SK-N-SH (cell line): Measurements from ENCODE around the gene SV2B. TPM values are rescaled to one million over a fixed set of nuclear protein-coding genes. Genes with fewer than 3 reads are reported as not detected.

Experiments used
- CTCF ChIA-PET: fragments of 300-600, 350-600 bp; formaldehyde crosslinking; extraction: SDS; loops from one replicate; lab custom pipeline; 2021; lab: Yijun Ruan, JAX
- POLR2A ChIA-PET: fragments of 350-600 bp; sonication (Branson Sonifier 250); formaldehyde crosslinking; extraction: SDS; loops from one replicate; lab custom pipeline; 2020; ENCODE audit warnings: antibody characterized with exemption, inconsistent platforms; lab: Yijun Ruan, JAX
- DNase-seq: peaks from one replicate; pipeline ENCODE4 v3.0.0; 2012
- H2AFZ ChIP-seq: fragments of 200-600 bp; sonication (generic); 2 replicates; pipeline ENCODE4 v1.8.1; 2016; ENCODE audit warnings: antibody characterized with exemption, mild to moderate bottlenecking, low read depth
- H3F3A ChIP-seq: fragments of 200-600 bp; sonication (generic); replicated peaks from 2 replicates; pipeline ENCODE3; 2016; ENCODE audit warnings: antibody characterized with exemption, mild to moderate bottlenecking; ENCODE audit not compliant: insufficient read depth
- H3K27ac ChIP-seq, 2 experiments: fragments of 200-500 bp in 1 of 2; fragments of 200-600 bp in 1 of 2; sonication (Bioruptor generic) in 1 of 2; sonication (generic), shearing (Covaris generic) in 1 of 2; 2 replicates each; pipeline versions ENCODE4 v1.5.1 to v1.6.1; 2014 to 2016; ENCODE audit warnings: low read depth in 2 of 2, inconsistent platforms in 1 of 2, low read length in 1 of 2, mild to moderate bottlenecking in 1 of 2, mixed read lengths in 1 of 2
- H3K27me3 ChIP-seq: fragments of 200-600 bp; sonication (generic), shearing (Covaris generic); 2 replicates; pipeline ENCODE4 v1.6.1; 2016; ENCODE audit warnings: mixed run types; ENCODE audit not compliant: insufficient read depth
- H3K36me3 ChIP-seq, 2 experiments: fragments of 200-500 bp in 1 of 2; fragments of 200-600 bp in 1 of 2; sonication (Bioruptor generic) in 1 of 2; sonication (generic) in 1 of 2; replicated peaks in 1 of 2; 2 replicates each; pipeline versions ENCODE3 to v1.5.1; 2014 to 2016; ENCODE audit warnings: low read length in 1 of 2, mild to moderate bottlenecking in 1 of 2; ENCODE audit not compliant: insufficient read depth in 2 of 2, control insufficient read depth in 1 of 2
- H3K4me1 ChIP-seq, 2 experiments: fragments of 200-500 bp in 1 of 2; fragments of 200-600 bp in 1 of 2; sonication (Bioruptor generic) in 1 of 2; sonication (generic), shearing (Covaris generic) in 1 of 2; 2 replicates each; pipeline versions ENCODE4 v1.5.1 to v1.6.1; 2014 to 2016; ENCODE audit warnings: low read depth in 1 of 2, low read length in 1 of 2, mixed run types in 1 of 2; ENCODE audit not compliant: insufficient read depth in 2 of 2, control insufficient read depth in 1 of 2
- H3K4me2 ChIP-seq: fragments of 200-600 bp; sonication (generic), shearing (Covaris generic); 2 replicates; pipeline ENCODE4 v1.6.1; 2017; ENCODE audit warnings: mixed run types
- H3K4me3 ChIP-seq, 2 experiments: fragments of 200-500 bp in 1 of 2; fragments of 200-600 bp in 1 of 2; sonication (Bioruptor generic) in 1 of 2; sonication (generic), shearing (Covaris generic) in 1 of 2; 2 replicates each; pipeline versions ENCODE4 v1.5.1 to v1.8.1; 2014 to 2016; ENCODE audit warnings: low read depth in 2 of 2, inconsistent platforms in 1 of 2, low read length in 1 of 2, mild to moderate bottlenecking in 1 of 2, mixed read lengths in 1 of 2, moderate library complexity in 1 of 2
- H3K79me2 ChIP-seq: fragments of 200-600 bp; sonication (generic); 2 replicates; pipeline ENCODE4 v1.8.1; 2017; ENCODE audit warnings: mild to moderate bottlenecking; ENCODE audit not compliant: insufficient read depth
- H3K9ac ChIP-seq: fragments of 200-600 bp; sonication (generic); 2 replicates; pipeline ENCODE4 v1.6.1; 2017; ENCODE audit warnings: mixed run types
- H3K9me2 ChIP-seq: fragments of 200-600 bp; sonication (generic); 2 replicates; pipeline ENCODE4 v1.6.1; 2017; ENCODE audit warnings: mixed run types
- H3K9me3 ChIP-seq: fragments of 200-600 bp; sonication (generic); 2 replicates; pipeline ENCODE4 v1.6.1; 2017; ENCODE audit warnings: mixed run types, mild to moderate bottlenecking, moderate library complexity
- H4K20me1 ChIP-seq: fragments of 200-600 bp; sonication (generic); 2 replicates; pipeline ENCODE4 v1.6.1; 2017; ENCODE audit warnings: mild to moderate bottlenecking, mixed run types; ENCODE audit not compliant: insufficient read depth
- ELF1 ChIP-seq: IDR thresholded peaks from 2 replicates; pipeline ENCODE4 v1.4.0; 2012
- EP300 ChIP-seq, 2 experiments: IDR thresholded peaks; 2 replicates each; pipeline versions ENCODE4 v1.4.0 to v1.6.1; 2012; ENCODE audit warnings: borderline replicate concordance in 1 of 2, low read depth in 1 of 2, low read length in 1 of 2
- FOSL2 ChIP-seq: IDR thresholded peaks from 2 replicates; pipeline ENCODE4 v1.4.0; 2012; ENCODE audit warnings: low read depth, mild to moderate bottlenecking, moderate library complexity, borderline replicate concordance
- FOXM1 ChIP-seq: IDR thresholded peaks from 2 replicates; pipeline ENCODE4 v1.4.0; 2012; ENCODE audit warnings: low read depth, mild to moderate bottlenecking
- GABPA ChIP-seq: IDR thresholded peaks from 2 replicates; pipeline ENCODE4 v1.4.0; 2012; ENCODE audit warnings: low read depth, mild to moderate bottlenecking
- MXI1 ChIP-seq: IDR thresholded peaks from 2 replicates; pipeline ENCODE4 v1.6.1; 2012; ENCODE audit warnings: mild to moderate bottlenecking, low read depth, low read length, improper control_type of control experiment
- NFIC ChIP-seq: IDR thresholded peaks from 2 replicates; pipeline ENCODE4 v1.4.0; 2012; ENCODE audit warnings: borderline replicate concordance
- NRF1 ChIP-seq: IDR thresholded peaks from 2 replicates; pipeline ENCODE4 v1.6.1; 2012; ENCODE audit warnings: low read depth, mild to moderate bottlenecking, low read length
- RCOR1 ChIP-seq: fragments of 150-350 bp; IDR thresholded peaks from 2 replicates; pipeline ENCODE4 v1.6.1; 2017; ENCODE audit warnings: antibody characterized with exemption, low read length
- RFX5 ChIP-seq: IDR thresholded peaks from 2 replicates; pipeline ENCODE4 v1.6.1; 2012; ENCODE audit warnings: mild to moderate bottlenecking, improper control_type of control experiment, low read length
- RXRA ChIP-seq: IDR thresholded peaks from 2 replicates; pipeline ENCODE4 v1.4.0; 2012; ENCODE audit warnings: low read depth, mild to moderate bottlenecking, borderline replicate concordance
- SIN3A ChIP-seq: IDR thresholded peaks from 2 replicates; pipeline ENCODE4 v1.6.1; 2012; ENCODE audit warnings: low read depth, mild to moderate bottlenecking, low read length, moderate library complexity, borderline replicate concordance
- SMC3 ChIP-seq: IDR thresholded peaks from 2 replicates; pipeline ENCODE4 v1.6.1; 2012; ENCODE audit warnings: low read depth, low read length, improper control_type of control experiment
- TAF1 ChIP-seq: IDR thresholded peaks from 2 replicates; pipeline ENCODE4 v1.6.1; 2012; ENCODE audit warnings: low read depth, mild to moderate bottlenecking, low read length, moderate library complexity, borderline replicate concordance
- WGBS: methylation state at CpG from one replicate; pipeline ENCODE4 v1.1.6; 2017; ENCODE audit warnings: low lambda C conversion rate; 5-methylcytosine and 5-hydroxymethylcytosine counted together
- polyA plus RNA-seq, 3 experiments: library from polyadenylated mRNA; depleted of rRNA; stranded (reverse); fragments of >200 nt; gene quantifications; 2 replicates each; pipeline ENCODE4 v1.2.3, GENCODE V29; 2012
- TF ChIP-seq, protein P1 (sequence below): IDR thresholded peaks from 2 replicates; pipeline ENCODE4 v1.4.0; 2012; ENCODE audit warnings: low read depth, borderline replicate concordance
- TF ChIP-seq, protein P2 (sequence below): IDR thresholded peaks from 2 replicates; pipeline ENCODE4 v1.4.0; 2012; ENCODE audit warnings: low read depth, borderline replicate concordance
- TF ChIP-seq, protein P3 (sequence below): IDR thresholded peaks from 2 replicates; pipeline ENCODE4; 2012
- TF ChIP-seq, protein P4 (sequence below): IDR thresholded peaks from 2 replicates; pipeline ENCODE4 v1.6.1; 2012; ENCODE audit warnings: mild to moderate bottlenecking, low read depth, low read length, moderate library complexity

SV2B gene
- polyA plus RNA-seq, 1 of the 3 experiments (the other 2 are of a cell fraction) = not detected

DNA sequence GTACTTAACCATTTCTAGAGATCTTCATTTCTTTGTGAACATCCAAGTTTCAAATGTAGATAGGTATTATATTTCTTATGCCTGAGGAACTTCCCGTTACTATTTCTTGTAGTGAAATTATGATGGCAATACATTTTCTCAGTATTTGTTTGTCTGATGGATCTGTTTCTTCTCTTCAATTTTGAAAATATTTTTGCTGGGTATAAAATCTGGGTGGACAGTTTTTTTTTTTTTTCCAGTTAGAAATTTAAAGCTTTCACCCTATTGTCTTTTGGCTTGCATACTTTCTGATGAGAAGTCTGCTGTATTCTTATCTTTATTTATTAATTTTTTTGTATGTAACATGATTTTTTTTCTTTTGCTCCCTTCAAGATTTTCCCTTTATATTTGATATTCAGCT, 175.8 kb downstream of the SV2B start:
- Histone ChIP-seq H2AFZ (no peak overlapping the region), H3K27ac (no peak overlapping the region), H3K9me3 (peaks cover 9% of the 10 kb centered on the region; the same call in 1 of the 2 replicates), H3F3A (no peaks in the 10 kb centered on the region), H3K4me2 (no peak overlapping the region), H3K79me2 (no peaks in the 10 kb centered on the region), H3K27me3 (no peaks in the 10 kb centered on the region), H3K9ac (no peak overlapping the region), H3K4me1 (no peaks in the 10 kb centered on the region), H3K36me3 (no peaks in the 10 kb centered on the region), H4K20me1 (no peaks in the 10 kb centered on the region), H3K4me3 (no peak overlapping the region), H3K9me2 (no peaks in the 10 kb centered on the region)
- POLR2A ChIA-PET = no interaction called here
- WGBS = 52% methylated on average over 1 of the region's 1 CpG
- CTCF ChIA-PET = interaction anchor here (1.0 to 2.7 kb wide), 4 partner anchors 26 to 342 kb away, joined by 3 to 14 read pairs (median 4); no protein-coding TSS in a partner anchor
- no peak for DNase-seq
- TF ChIP-seq, protein P1, sequence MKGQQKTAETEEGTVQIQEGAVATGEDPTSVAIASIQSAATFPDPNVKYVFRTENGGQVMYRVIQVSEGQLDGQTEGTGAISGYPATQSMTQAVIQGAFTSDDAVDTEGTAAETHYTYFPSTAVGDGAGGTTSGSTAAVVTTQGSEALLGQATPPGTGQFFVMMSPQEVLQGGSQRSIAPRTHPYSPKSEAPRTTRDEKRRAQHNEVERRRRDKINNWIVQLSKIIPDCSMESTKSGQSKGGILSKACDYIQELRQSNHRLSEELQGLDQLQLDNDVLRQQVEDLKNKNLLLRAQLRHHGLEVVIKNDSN = no peak
- no peak for TF ChIP-seq SIN3A
- no peak for TF ChIP-seq GABPA
- TF ChIP-seq RXRA = no peak
- TF ChIP-seq, protein P2, sequence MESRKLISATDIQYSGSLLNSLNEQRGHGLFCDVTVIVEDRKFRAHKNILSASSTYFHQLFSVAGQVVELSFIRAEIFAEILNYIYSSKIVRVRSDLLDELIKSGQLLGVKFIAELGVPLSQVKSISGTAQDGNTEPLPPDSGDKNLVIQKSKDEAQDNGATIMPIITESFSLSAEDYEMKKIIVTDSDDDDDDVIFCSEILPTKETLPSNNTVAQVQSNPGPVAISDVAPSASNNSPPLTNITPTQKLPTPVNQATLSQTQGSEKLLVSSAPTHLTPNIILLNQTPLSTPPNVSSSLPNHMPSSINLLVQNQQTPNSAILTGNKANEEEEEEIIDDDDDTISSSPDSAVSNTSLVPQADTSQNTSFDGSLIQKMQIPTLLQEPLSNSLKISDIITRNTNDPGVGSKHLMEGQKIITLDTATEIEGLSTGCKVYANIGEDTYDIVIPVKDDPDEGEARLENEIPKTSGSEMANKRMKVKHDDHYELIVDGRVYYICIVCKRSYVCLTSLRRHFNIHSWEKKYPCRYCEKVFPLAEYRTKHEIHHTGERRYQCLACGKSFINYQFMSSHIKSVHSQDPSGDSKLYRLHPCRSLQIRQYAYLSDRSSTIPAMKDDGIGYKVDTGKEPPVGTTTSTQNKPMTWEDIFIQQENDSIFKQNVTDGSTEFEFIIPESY = no peak
- TF ChIP-seq SMC3 = no peak
- TF ChIP-seq, protein P3, sequence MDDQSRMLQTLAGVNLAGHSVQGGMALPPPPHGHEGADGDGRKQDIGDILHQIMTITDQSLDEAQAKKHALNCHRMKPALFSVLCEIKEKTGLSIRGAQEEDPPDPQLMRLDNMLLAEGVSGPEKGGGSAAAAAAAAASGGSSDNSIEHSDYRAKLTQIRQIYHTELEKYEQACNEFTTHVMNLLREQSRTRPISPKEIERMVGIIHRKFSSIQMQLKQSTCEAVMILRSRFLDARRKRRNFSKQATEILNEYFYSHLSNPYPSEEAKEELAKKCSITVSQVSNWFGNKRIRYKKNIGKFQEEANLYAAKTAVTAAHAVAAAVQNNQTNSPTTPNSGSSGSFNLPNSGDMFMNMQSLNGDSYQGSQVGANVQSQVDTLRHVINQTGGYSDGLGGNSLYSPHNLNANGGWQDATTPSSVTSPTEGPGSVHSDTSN = no peak
- TF ChIP-seq TAF1 = no peak
- no peak for TF ChIP-seq RFX5

DNA sequence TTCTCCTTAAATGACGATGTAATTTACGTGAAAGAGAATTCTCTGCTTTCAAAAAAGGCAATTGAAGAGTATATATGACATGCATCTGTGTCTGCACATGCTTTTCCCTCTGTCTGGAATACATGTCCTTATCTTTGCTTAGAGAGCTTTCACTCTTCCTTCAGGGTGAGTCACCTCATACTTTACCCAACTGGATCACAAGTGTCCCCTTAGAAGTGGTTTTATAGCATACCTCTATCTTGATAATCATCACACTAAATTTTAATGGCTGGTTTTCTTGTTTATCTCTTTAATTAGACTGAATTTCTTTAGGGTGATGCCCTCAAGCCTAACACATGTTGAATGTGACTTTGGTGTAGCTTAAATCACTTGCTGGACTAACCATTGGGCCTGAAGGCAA, 178.9 kb downstream of the SV2B start:
- no peak overlapping the region for H2AFZ ChIP-seq
- no peak for DNase-seq
- 48% methylated on average over 2 of the region's 2 CpGs for WGBS
- peaks cover 9% of the 10 kb centered on the region; the same call in 1 of the 2 replicates for H3K9me3 ChIP-seq
- H3K79me2 ChIP-seq = no peaks in the 10 kb centered on the region
- TF ChIP-seq, protein P4, sequence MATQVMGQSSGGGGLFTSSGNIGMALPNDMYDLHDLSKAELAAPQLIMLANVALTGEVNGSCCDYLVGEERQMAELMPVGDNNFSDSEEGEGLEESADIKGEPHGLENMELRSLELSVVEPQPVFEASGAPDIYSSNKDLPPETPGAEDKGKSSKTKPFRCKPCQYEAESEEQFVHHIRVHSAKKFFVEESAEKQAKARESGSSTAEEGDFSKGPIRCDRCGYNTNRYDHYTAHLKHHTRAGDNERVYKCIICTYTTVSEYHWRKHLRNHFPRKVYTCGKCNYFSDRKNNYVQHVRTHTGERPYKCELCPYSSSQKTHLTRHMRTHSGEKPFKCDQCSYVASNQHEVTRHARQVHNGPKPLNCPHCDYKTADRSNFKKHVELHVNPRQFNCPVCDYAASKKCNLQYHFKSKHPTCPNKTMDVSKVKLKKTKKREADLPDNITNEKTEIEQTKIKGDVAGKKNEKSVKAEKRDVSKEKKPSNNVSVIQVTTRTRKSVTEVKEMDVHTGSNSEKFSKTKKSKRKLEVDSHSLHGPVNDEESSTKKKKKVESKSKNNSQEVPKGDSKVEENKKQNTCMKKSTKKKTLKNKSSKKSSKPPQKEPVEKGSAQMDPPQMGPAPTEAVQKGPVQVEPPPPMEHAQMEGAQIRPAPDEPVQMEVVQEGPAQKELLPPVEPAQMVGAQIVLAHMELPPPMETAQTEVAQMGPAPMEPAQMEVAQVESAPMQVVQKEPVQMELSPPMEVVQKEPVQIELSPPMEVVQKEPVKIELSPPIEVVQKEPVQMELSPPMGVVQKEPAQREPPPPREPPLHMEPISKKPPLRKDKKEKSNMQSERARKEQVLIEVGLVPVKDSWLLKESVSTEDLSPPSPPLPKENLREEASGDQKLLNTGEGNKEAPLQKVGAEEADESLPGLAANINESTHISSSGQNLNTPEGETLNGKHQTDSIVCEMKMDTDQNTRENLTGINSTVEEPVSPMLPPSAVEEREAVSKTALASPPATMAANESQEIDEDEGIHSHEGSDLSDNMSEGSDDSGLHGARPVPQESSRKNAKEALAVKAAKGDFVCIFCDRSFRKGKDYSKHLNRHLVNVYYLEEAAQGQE = no peak
- no peak for TF ChIP-seq NFIC
- TF ChIP-seq RFX5 = no peak
- TF ChIP-seq TAF1 = no peak
- TF ChIP-seq SIN3A = no peak
- TF ChIP-seq FOSL2 = no peak
- TF ChIP-seq MXI1 = no peak
- TF ChIP-seq NRF1 = no peak
- TF ChIP-seq EP300 (IDR thresholded peaks at IDR 0.05; ENCODE audit: borderline replicate concordance in 1 of 2, low read depth in 1 of 2, low read length in 1 of 2) = no peak
- TF ChIP-seq RCOR1 = no peak
- no peak for TF ChIP-seq ELF1
- TF ChIP-seq FOXM1 = no peak
- ChIA-PET POLR2A (no interaction called here), CTCF (interaction anchor here (1.0 to 2.5 kb wide), 7 partner anchors 7 to 322 kb away, joined by 3 to 13 read pairs (median 3); no protein-coding TSS in a partner anchor)
- no peaks in the 10 kb centered on the region for H4K20me1 ChIP-seq
- no peak overlapping the region for H3K9ac ChIP-seq
- H3K4me3 ChIP-seq = no peak overlapping the region
- no peaks in the 10 kb centered on the region for H3K27me3 ChIP-seq
- H3K4me1 ChIP-seq = no peaks in the 10 kb centered on the region
- H3K9me2 ChIP-seq = no peaks in the 10 kb centered on the region
- H3F3A ChIP-seq = no peaks in the 10 kb centered on the region
- H3K4me2 ChIP-seq = no peak overlapping the region
- H3K27ac ChIP-seq = no peak overlapping the region
- H3K36me3 ChIP-seq = no peaks in the 10 kb centered on the region
